Retina (tissue), 1 donor: ENCODE data around the gene CCL5.

ENCODE experiments used
- DNase-seq: peaks from one replicate; pipeline ENCODE4 v3.0.0-alpha.2; 2016

CCL5 gene

GRCh38 chr17:35879773-35880654 is at the start of gene CCL5:
Gene CCL5, minus strand, starts transcription at chr17:35880360.
- no peak for DNase-seq

- no peak for DNase-seq
Measured at GRCh38 chr17:35927714-35928113, 47.6 kb upstream of the CCL5 start.

- DNase-seq: no peak
Measured at GRCh38 chr17:35923609-35924114, 43.5 kb upstream of the CCL5 start.

GRCh38 chr17:35920229-35920628 is 40.1 kb upstream of the CCL5 start:
- no peak for DNase-seq

GRCh38 chr17:35918665-35919064 is 38.5 kb upstream of the CCL5 start:
- DNase-seq: no peak

- no peak for DNase-seq
Measured at GRCh38 chr17:35917519-35918213, 37.5 kb upstream of the CCL5 start.

- no peak for DNase-seq
Measured at GRCh38 chr17:35915153-35915964, 35.2 kb upstream of the CCL5 start.

GRCh38 chr17:35914354-35914753 is 34.2 kb upstream of the CCL5 start:
- no peak for DNase-seq

- DNase-seq: no peak
Measured at GRCh38 chr17:35913609-35914008, 33.4 kb upstream of the CCL5 start.

- DNase-seq: no peak
Measured at GRCh38 chr17:35912942-35913341, 32.8 kb upstream of the CCL5 start.

- no peak for DNase-seq
Measured at GRCh38 chr17:35912339-35912912, 32.3 kb upstream of the CCL5 start.

- no peak for DNase-seq
Measured at GRCh38 chr17:35909408-35909807, 29.2 kb upstream of the CCL5 start.

- no peak for DNase-seq
Measured at GRCh38 chr17:35907691-35908090, 27.5 kb upstream of the CCL5 start.

GRCh38 chr17:35906926-35907637 is 26.9 kb upstream of the CCL5 start:
- no peak for DNase-seq

GRCh38 chr17:35906191-35906925 is 26.2 kb upstream of the CCL5 start:
- no peak for DNase-seq

- DNase-seq: no peak
Measured at GRCh38 chr17:35903451-35903850, 23.3 kb upstream of the CCL5 start.

- no peak for DNase-seq
Measured at GRCh38 chr17:35901631-35902175, 21.5 kb upstream of the CCL5 start.

- no peak for DNase-seq
Measured at GRCh38 chr17:35900708-35901480, 20.7 kb upstream of the CCL5 start.

- no peak for DNase-seq
Measured at GRCh38 chr17:35900280-35900679, 20.1 kb upstream of the CCL5 start.
